ENCODE results near the gene MC1R. TPM values are rescaled to one million over a fixed set of nuclear protein-coding genes. Genes with fewer than 3 reads are reported as not detected.
A peak's percentile ranks its signal among the peaks of the same experiment; 100 is the strongest.

Gene MC1R
- total RNA-seq, 4 donors from 2014 or later, result 2.0 to 5.0 (median 2.9) TPM

GRCh38 chr16:89949756-89950155, 31.1 kb downstream of the MC1R start:
- peaks cover 0 to 15% (median 0%) of the 10 kb centered on the region in 4 donors for H3K27me3 ChIP-seq
- peaks cover 13 to 24% (median 21%) of the 10 kb centered on the region in 4 donors for H3K4me1 ChIP-seq
- peak overlapping the region; percentile 65 to 81 (median 66) for H3K4me3 ChIP-seq
- intact Hi-C loops (cut with DNase I), result no loop called here
- no peaks in the 10 kb centered on the region for H3K9me3 ChIP-seq
- H3K36me3 ChIP-seq, result peaks cover 0 to 12% (median 9%) of the 10 kb centered on the region in 4 donors
- no peak for TF ChIP-seq CTCF (IDR thresholded peaks at IDR 0.05)
- no peak for TF ChIP-seq POLR2A (IDR thresholded peaks at IDR 0.05; ENCODE audit: low read depth)
- TF ChIP-seq EP300 (IDR thresholded peaks at IDR 0.05), result no peak
- TF ChIP-seq POLR2AphosphoS5 (IDR thresholded peaks at IDR 0.05), result no peak
- peak overlapping the region in 1 of 4 donors; percentile 59 for H3K27ac ChIP-seq (replicated peaks in 1 of 4)
- DNase-seq (ENCODE audit: extremely low spot score), result no peak
- WGBS, result 93% methylated on average over 9 of the region's 12 CpGs

GRCh38 chr16:89951509-89951908, 32.8 kb downstream of the MC1R start:
- H3K27me3 ChIP-seq, result peaks cover 0 to 2% (median 0%) of the 10 kb centered on the region in 4 donors
- H3K27ac ChIP-seq (replicated peaks in 1 of 4), result no peak overlapping the region
- peaks cover 0 to 28% (median 24%) of the 10 kb centered on the region in 4 donors for H3K36me3 ChIP-seq
- H3K4me1 ChIP-seq, result peaks cover 13 to 24% (median 21%) of the 10 kb centered on the region in 4 donors
- DNase-seq (ENCODE audit: extremely low spot score), result no peak
- 94% methylated on average over 5 of the region's 5 CpGs for WGBS
- intact Hi-C loops (cut with DNase I), result no loop called here
- TF ChIP-seq EP300 (IDR thresholded peaks at IDR 0.05) (no peak), CTCF (IDR thresholded peaks at IDR 0.05) (no peak), POLR2AphosphoS5 (IDR thresholded peaks at IDR 0.05) (no peak), POLR2A (IDR thresholded peaks at IDR 0.05; ENCODE audit: low read depth) (no peak)
- no peak overlapping the region for H3K4me3 ChIP-seq
- no peaks in the 10 kb centered on the region for H3K9me3 ChIP-seq

- TF ChIP-seq POLR2AphosphoS5 (IDR thresholded peaks at IDR 0.05) (no peak), CTCF (IDR thresholded peaks at IDR 0.05) (no peak), POLR2A (IDR thresholded peaks at IDR 0.05; ENCODE audit: low read depth) (no peak), EP300 (IDR thresholded peaks at IDR 0.05) (no peak)
- Histone ChIP-seq H3K4me3 (no peak overlapping the region), H3K27ac (replicated peaks in 1 of 4) (no peak overlapping the region), H3K4me1 (peaks cover 13 to 24% (median 21%) of the 10 kb centered on the region in 4 donors), H3K36me3 (peaks cover 0 to 33% (median 29%) of the 10 kb centered on the region in 4 donors), H3K27me3 (no peaks in the 10 kb centered on the region), H3K9me3 (no peaks in the 10 kb centered on the region)
- 98% methylated on average over 12 of the region's 12 CpGs for WGBS
- intact Hi-C loops (cut with DNase I), result no loop called here
- DNase-seq (ENCODE audit: extremely low spot score), result no peak
Measured at GRCh38 chr16:89952049-89952448, 33.4 kb downstream of the MC1R start.

GRCh38 chr16:89952551-89952950, 33.9 kb downstream of the MC1R start:
- H3K9me3 ChIP-seq, result no peaks in the 10 kb centered on the region
- H3K27ac ChIP-seq (replicated peaks in 1 of 4), result no peak overlapping the region
- peaks cover 11 to 22% (median 19%) of the 10 kb centered on the region in 4 donors for H3K4me1 ChIP-seq
- intact Hi-C loops (cut with DNase I), result no loop called here
- TF ChIP-seq EP300 (IDR thresholded peaks at IDR 0.05) (no peak), CTCF (IDR thresholded peaks at IDR 0.05) (no peak), POLR2A (IDR thresholded peaks at IDR 0.05; ENCODE audit: low read depth) (no peak), POLR2AphosphoS5 (IDR thresholded peaks at IDR 0.05) (no peak)
- H3K36me3 ChIP-seq, result peaks cover 0 to 38% (median 34%) of the 10 kb centered on the region in 4 donors
- 90% methylated on average over 2 of the region's 6 CpGs for WGBS
- H3K27me3 ChIP-seq, result no peaks in the 10 kb centered on the region
- H3K4me3 ChIP-seq, result no peak overlapping the region
- DNase-seq (ENCODE audit: extremely low spot score), result no peak
